Caco-2 (cell line): ENCODE measurements around the gene TMEM97. TPM values are rescaled to one million over a fixed set of nuclear protein-coding genes. Genes with fewer than 3 reads are reported as not detected.

Experiments used
- BruUV-seq: library from RNA; stranded (reverse); fragments of 400-500 nt; replicated peaks from 2 replicates; lab custom pipeline; 2021; lab: Mats Ljungman, UMichigan
- CTCF ChIA-PET: fragments of 300-600 bp; sonication (Branson Sonifier 250); formaldehyde crosslinking; loops from one replicate; lab custom pipeline; 2022; ENCODE audit warnings: antibody characterized with exemption; lab: Charles Lee
- POLR2A ChIA-PET: fragments of 300-600 bp; sonication (Branson Sonifier 250); formaldehyde crosslinking; loops from one replicate; lab custom pipeline; 2022; ENCODE audit warnings: antibody characterized with exemption; lab: Charles Lee
- DNase-seq, 2 experiments: peaks; one replicate each; pipeline versions ENCODE4 v3.0.0 to v3.0.0-alpha.2; 2020 to 2022
- H3K27me3 ChIP-seq: replicated peaks from 2 replicates; pipeline ENCODE4 v1.6.0; 2011; ENCODE audit warnings: low read length; ENCODE audit not compliant: control insufficient read depth, insufficient read depth
- H3K36me3 ChIP-seq: 2 replicates; pipeline ENCODE4 v1.5.1; 2011; ENCODE audit warnings: low read length; ENCODE audit not compliant: control insufficient read depth, insufficient read depth
- H3K4me1 ChIP-seq: fragments of 250-450 bp; sonication (Bioruptor Pico); 2 replicates; pipeline ENCODE4 v1.5.1; 2020; ENCODE audit warnings: mild to moderate bottlenecking
- H3K4me3 ChIP-seq: 2 replicates; pipeline ENCODE4 v1.5.1; 2011; ENCODE audit warnings: low read depth, mild to moderate bottlenecking, control low read depth, low read length
- H3K9me3 ChIP-seq: fragments of 250-450 bp; sonication (Bioruptor Pico); 2 replicates; pipeline ENCODE4 v1.5.1; 2020; ENCODE audit warnings: mild to moderate bottlenecking, moderate library complexity
- H3K27ac Mint-ChIP-seq: one replicate; pipeline ENCODE4 v1.8.0; 2022; ENCODE audit warnings: mixed read lengths; ENCODE audit not compliant: unreplicated experiment
- H3K27me3 Mint-ChIP-seq: one replicate; pipeline ENCODE4 v1.8.0; 2022; ENCODE audit warnings: mixed read lengths; ENCODE audit not compliant: insufficient read depth, unreplicated experiment
- H3K36me3 Mint-ChIP-seq: one replicate; pipeline ENCODE4 v1.8.0; 2022; ENCODE audit warnings: mild to moderate bottlenecking, mixed read lengths; ENCODE audit not compliant: insufficient read depth, unreplicated experiment
- H3K4me1 Mint-ChIP-seq: one replicate; pipeline ENCODE4 v1.8.0; 2022; ENCODE audit warnings: low read depth, mixed read lengths; ENCODE audit not compliant: unreplicated experiment
- H3K4me3 Mint-ChIP-seq: one replicate; pipeline ENCODE4 v1.8.0; 2022; ENCODE audit warnings: mild to moderate bottlenecking, moderate library complexity, mixed read lengths; ENCODE audit not compliant: unreplicated experiment
- H3K9me3 Mint-ChIP-seq: one replicate; pipeline ENCODE4 v1.8.0; 2022; ENCODE audit warnings: mixed read lengths; ENCODE audit not compliant: unreplicated experiment
- intact Hi-C: fragments of 100-400 bp; cut with micrococcal nuclease; formaldehyde crosslinking; loops from one replicate; pipeline ENCODE4 v1.10.0; 2022; ENCODE audit not compliant: unreplicated experiment
- total RNA-seq: library from RNA; stranded (reverse); gene quantifications from 2 replicates; pipeline ENCODE4 v1.2.3, GENCODE V29; 2022
- TF ChIP-seq, protein P1 (sequence below), 2 experiments: fragments of 200-600 bp in 1 of 2; IDR thresholded peaks; 1 replicate in 1 of 2; 2 replicates in 1 of 2; pipeline versions ENCODE4 v1.5.1 to v1.8.0; 2011 to 2022; ENCODE audit warnings: antibody characterized with exemption in 1 of 2, control low read depth in 1 of 2, inconsistent platforms in 1 of 2, low read depth in 1 of 2, low read length in 1 of 2, mild to moderate bottlenecking in 1 of 2, moderate library complexity in 1 of 2; ENCODE audit not compliant: insufficient read depth in 1 of 2, severe bottlenecking in 1 of 2, unreplicated experiment in 1 of 2

TMEM97 gene
- total RNA-seq, 1 experiment from 2014 or later: 342 TPM

DNA sequence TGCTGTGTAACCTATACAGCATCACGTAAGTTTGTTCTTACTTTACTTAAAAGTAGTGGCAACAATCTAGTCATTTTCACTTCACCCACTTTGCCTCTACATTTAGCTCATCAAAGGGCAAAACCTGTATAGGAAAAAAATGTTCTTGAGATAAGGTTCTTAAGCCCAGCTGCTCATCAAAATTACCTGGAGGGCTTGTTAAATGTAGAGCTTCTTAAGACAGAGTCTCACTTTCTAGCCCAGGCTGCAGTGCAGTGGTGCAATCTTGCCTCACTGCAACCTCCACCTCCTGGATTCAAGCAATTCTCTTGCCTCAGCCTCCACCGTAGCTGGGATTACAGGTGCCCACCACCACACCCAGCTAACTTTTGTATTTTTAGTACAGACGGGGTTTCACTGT is 38.2 kb upstream of the TMEM97 start:
- BruUV-seq: no TSS peak

DNA sequence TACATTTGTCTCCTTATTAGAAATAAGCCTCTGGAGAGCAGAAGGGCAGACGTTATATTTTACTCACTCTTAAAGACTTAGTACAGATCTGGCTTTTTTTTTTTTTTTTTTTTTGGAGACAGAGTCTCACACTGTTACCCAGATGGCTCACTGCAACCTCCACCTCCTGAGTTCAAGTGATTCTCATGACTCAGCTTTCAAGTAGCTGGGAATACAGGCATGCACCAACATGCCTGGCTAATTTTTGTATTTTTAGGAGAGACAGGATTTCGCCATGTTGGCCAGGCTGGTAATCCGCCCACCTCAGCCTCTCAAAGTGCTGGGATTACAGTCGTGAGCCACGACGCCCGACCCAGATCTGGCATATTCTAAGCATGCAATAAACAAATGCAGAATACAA is 36.4 kb upstream of the TMEM97 start:
- H3K9me3 Mint-ChIP-seq: no peaks in the 10 kb centered on the region
- ChIA-PET CTCF (interaction anchor here (0.6 kb wide), 1 partner anchor 360 kb away, joined by 3 read pairs; no protein-coding TSS in a partner anchor), POLR2A (no interaction called here)
- no peak overlapping the region for H3K27ac Mint-ChIP-seq
- H3K36me3 Mint-ChIP-seq: no peaks in the 10 kb centered on the region
- no peaks in the 10 kb centered on the region for H3K27me3 Mint-ChIP-seq
- Histone ChIP-seq H3K9me3 (no peaks in the 10 kb centered on the region), H3K36me3 (no peaks in the 10 kb centered on the region), H3K4me3 (no peak overlapping the region), H3K27me3 (no peaks in the 10 kb centered on the region), H3K4me1 (peaks cover 28% of the 10 kb centered on the region)
- TF ChIP-seq, protein P1, sequence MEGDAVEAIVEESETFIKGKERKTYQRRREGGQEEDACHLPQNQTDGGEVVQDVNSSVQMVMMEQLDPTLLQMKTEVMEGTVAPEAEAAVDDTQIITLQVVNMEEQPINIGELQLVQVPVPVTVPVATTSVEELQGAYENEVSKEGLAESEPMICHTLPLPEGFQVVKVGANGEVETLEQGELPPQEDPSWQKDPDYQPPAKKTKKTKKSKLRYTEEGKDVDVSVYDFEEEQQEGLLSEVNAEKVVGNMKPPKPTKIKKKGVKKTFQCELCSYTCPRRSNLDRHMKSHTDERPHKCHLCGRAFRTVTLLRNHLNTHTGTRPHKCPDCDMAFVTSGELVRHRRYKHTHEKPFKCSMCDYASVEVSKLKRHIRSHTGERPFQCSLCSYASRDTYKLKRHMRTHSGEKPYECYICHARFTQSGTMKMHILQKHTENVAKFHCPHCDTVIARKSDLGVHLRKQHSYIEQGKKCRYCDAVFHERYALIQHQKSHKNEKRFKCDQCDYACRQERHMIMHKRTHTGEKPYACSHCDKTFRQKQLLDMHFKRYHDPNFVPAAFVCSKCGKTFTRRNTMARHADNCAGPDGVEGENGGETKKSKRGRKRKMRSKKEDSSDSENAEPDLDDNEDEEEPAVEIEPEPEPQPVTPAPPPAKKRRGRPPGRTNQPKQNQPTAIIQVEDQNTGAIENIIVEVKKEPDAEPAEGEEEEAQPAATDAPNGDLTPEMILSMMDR (IDR thresholded peaks at IDR 0.05; ENCODE audit: insufficient read depth in 1 of 2, low read depth in 1 of 2, low read length in 1 of 2, severe bottlenecking in 1 of 2, unreplicated experiment in 1 of 2): no peak
- H3K4me3 Mint-ChIP-seq: no peak overlapping the region
- DNase-seq: no peak
- intact Hi-C loops: no loop called here
- peaks cover 23% of the 10 kb centered on the region for H3K4me1 Mint-ChIP-seq
- no TSS peak for BruUV-seq

More for the DNA sequence above, 38.2 kb upstream of the TMEM97 start:
- H3K27ac Mint-ChIP-seq: no peak overlapping the region
- H3K9me3 Mint-ChIP-seq: no peaks in the 10 kb centered on the region
- H3K4me1 Mint-ChIP-seq: peaks cover 23% of the 10 kb centered on the region
- no peaks in the 10 kb centered on the region; the same call in 1 of the 2 replicates for H3K9me3 ChIP-seq
- no peaks in the 10 kb centered on the region for H3K36me3 ChIP-seq
- peaks cover 28% of the 10 kb centered on the region for H3K4me1 ChIP-seq
- ChIA-PET CTCF (interaction anchor here (0.9 to 2.0 kb wide), 2 partner anchors 29 to 388 kb away, joined by 3 to 7 read pairs; no protein-coding TSS in a partner anchor), POLR2A (interaction anchor here (0.9 to 1.2 kb wide), 3 partner anchors 29 to 55 kb away, joined by 3 to 6 read pairs (median 3); partner anchors contain the start of genes IFT20 and TNFAIP1)
- intact Hi-C loops: no loop called here
- no peaks in the 10 kb centered on the region for H3K27me3 ChIP-seq
- H3K27me3 Mint-ChIP-seq: no peaks in the 10 kb centered on the region
- TF ChIP-seq, protein P1 (IDR thresholded peaks at IDR 0.05; ENCODE audit: insufficient read depth in 1 of 2, low read depth in 1 of 2, low read length in 1 of 2, severe bottlenecking in 1 of 2, unreplicated experiment in 1 of 2): no peak
- no peak overlapping the region for H3K4me3 ChIP-seq
- no peak for DNase-seq
- H3K36me3 Mint-ChIP-seq: no peaks in the 10 kb centered on the region
- no peak overlapping the region for H3K4me3 Mint-ChIP-seq

DNA sequence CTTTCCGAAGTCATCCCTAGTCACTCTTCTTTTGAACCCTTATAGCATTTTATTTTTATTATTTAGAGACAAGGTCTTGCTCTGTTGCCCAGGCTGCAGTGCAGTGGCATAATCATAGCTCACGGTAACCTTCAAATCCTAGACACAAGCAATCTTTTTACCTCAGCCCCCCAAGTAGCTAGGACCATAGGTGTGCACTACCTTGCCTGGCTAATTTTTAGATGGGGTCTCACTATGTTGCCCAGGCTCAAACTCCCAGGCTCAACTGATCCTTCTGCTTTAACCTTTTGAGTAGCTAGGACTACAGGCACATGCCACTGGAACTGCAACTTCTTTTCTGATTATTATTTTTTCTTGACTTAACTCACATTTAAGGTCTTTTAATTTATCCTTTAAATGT is 33.0 kb upstream of the TMEM97 start:
- Mint-ChIP-seq H3K9me3 (no peaks in the 10 kb centered on the region), H3K4me1 (peaks cover 10% of the 10 kb centered on the region), H3K27ac (no peak overlapping the region), H3K36me3 (no peaks in the 10 kb centered on the region), H3K4me3 (no peak overlapping the region), H3K27me3 (no peaks in the 10 kb centered on the region)
- DNase-seq: no peak
- ChIA-PET CTCF (no interaction called here), POLR2A (no interaction called here)
- Histone ChIP-seq H3K36me3 (no peaks in the 10 kb centered on the region), H3K9me3 (no peaks in the 10 kb centered on the region), H3K4me3 (no peak overlapping the region), H3K27me3 (no peaks in the 10 kb centered on the region), H3K4me1 (peaks cover 14% of the 10 kb centered on the region)
- BruUV-seq: no TSS peak
- TF ChIP-seq, protein P1 (IDR thresholded peaks at IDR 0.05; ENCODE audit: insufficient read depth in 1 of 2, low read depth in 1 of 2, low read length in 1 of 2, severe bottlenecking in 1 of 2, unreplicated experiment in 1 of 2): no peak
- intact Hi-C loops: no loop called here
